ENCODE results near the gene PI4K2A. TPM values are rescaled to one million over a fixed set of nuclear protein-coding genes. Genes with fewer than 3 reads are reported as not detected.

Gene PI4K2A
- total and polyA plus RNA-seq, 2 experiments from 2014 or later, result 16.6 to 28.7 TPM

GRCh38 chr10:97701438-97702069 is 61.1 kb downstream of the PI4K2A start:
- DNase-seq, result peak; percentile 86
- Histone ChIP-seq H3F3A (ENCODE audit: insufficient read depth) (peaks cover 5% of the 10 kb centered on the region; the same call in 1 of the 2 replicates), H4K20me1 (ENCODE audit: insufficient read depth) (no peaks in the 10 kb centered on the region), H3K9me2 (ENCODE audit: insufficient read depth) (no peaks in the 10 kb centered on the region), H3K27me3 (replicated peaks; ENCODE audit: insufficient read depth) (no peaks in the 10 kb centered on the region), H3K27ac (no peak overlapping the region), H2AFZ (no peak overlapping the region), H3K79me2 (ENCODE audit: insufficient read depth) (no peaks in the 10 kb centered on the region), H3K4me2 (ENCODE audit: unreplicated experiment) (no peak overlapping the region), H3K4me1 (ENCODE audit: insufficient read depth) (no peaks in the 10 kb centered on the region), H3K9ac (no peak overlapping the region), H3K36me3 (ENCODE audit: low read depth) (no peaks in the 10 kb centered on the region), H3K9me3 (ENCODE audit: low read depth) (no peaks in the 10 kb centered on the region), H3K4me3 (no peak overlapping the region)
- WGBS, 2 experiments (ENCODE audit: low coverage in 1 of 2, low lambda C conversion rate in 2 of 2, missing lambda C conversion rate in 2 of 2), result 34 to 35% methylated on average over 12 of the region's 12 CpGs
- TF ChIP-seq EZH2phosphoT487 (IDR thresholded peaks at IDR 0.05; ENCODE audit: insufficient read depth, low read depth) (no peak), EZH2 (IDR thresholded peaks at IDR 0.05; ENCODE audit: insufficient read depth, poor library complexity, severe bottlenecking) (no peak)
- in situ Hi-C loops (cut with MboI), result no loop called here

GRCh38 chr10:97703398-97704067 is 63.1 kb downstream of the PI4K2A start:
- Histone ChIP-seq H3K4me3 (no peak overlapping the region), H3K4me2 (ENCODE audit: unreplicated experiment) (no peak overlapping the region), H3K27ac (no peak overlapping the region), H3K4me1 (ENCODE audit: insufficient read depth) (no peaks in the 10 kb centered on the region), H4K20me1 (ENCODE audit: insufficient read depth) (no peaks in the 10 kb centered on the region), H3K9me2 (ENCODE audit: insufficient read depth) (no peaks in the 10 kb centered on the region), H3K27me3 (replicated peaks; ENCODE audit: insufficient read depth) (no peaks in the 10 kb centered on the region), H3F3A (ENCODE audit: insufficient read depth) (peaks cover 5% of the 10 kb centered on the region; the same call in 1 of the 2 replicates), H2AFZ (no peak overlapping the region), H3K9ac (no peak overlapping the region), H3K79me2 (ENCODE audit: insufficient read depth) (no peaks in the 10 kb centered on the region), H3K36me3 (ENCODE audit: low read depth) (no peaks in the 10 kb centered on the region), H3K9me3 (ENCODE audit: low read depth) (no peaks in the 10 kb centered on the region)
- in situ Hi-C loops (cut with MboI), result no loop called here
- no peak for TF ChIP-seq EZH2phosphoT487 (IDR thresholded peaks at IDR 0.05; ENCODE audit: insufficient read depth, low read depth)
- no peak for TF ChIP-seq EZH2 (IDR thresholded peaks at IDR 0.05; ENCODE audit: insufficient read depth, poor library complexity, severe bottlenecking)
- no peak for DNase-seq
- WGBS, 2 experiments (ENCODE audit: low coverage in 1 of 2, low lambda C conversion rate in 2 of 2, missing lambda C conversion rate in 2 of 2), result 80 to 84% methylated on average over 7 of the region's 7 CpGs

DNA sequence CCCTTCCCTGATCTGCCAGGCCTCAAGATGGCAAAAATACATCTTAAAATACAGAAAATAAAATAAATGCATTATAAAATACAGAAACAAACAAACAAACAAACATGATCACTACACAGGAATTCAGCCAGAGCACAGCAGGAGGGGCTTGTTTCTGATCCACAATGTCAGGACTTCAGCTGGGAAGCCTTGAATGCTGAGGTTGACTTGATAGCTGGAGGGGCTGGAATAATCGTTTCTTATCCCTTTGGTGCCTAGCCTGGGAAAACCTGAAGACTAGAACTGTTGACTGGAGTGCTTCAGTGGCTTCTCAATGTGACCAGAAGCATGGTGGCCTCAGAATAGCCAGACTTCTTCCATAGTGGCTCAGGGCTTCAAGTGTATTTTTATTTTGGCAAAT is 63.9 kb downstream of the PI4K2A start:
- Histone ChIP-seq H3K4me3 (no peak overlapping the region), H3K36me3 (ENCODE audit: low read depth) (no peaks in the 10 kb centered on the region), H3K9me2 (ENCODE audit: insufficient read depth) (no peaks in the 10 kb centered on the region), H3K9ac (no peak overlapping the region), H3K27ac (no peak overlapping the region), H3K4me2 (ENCODE audit: unreplicated experiment) (no peak overlapping the region), H3K27me3 (replicated peaks; ENCODE audit: insufficient read depth) (no peaks in the 10 kb centered on the region), H2AFZ (no peak overlapping the region), H4K20me1 (ENCODE audit: insufficient read depth) (no peaks in the 10 kb centered on the region), H3F3A (ENCODE audit: insufficient read depth) (peaks cover 5% of the 10 kb centered on the region; the same call in 1 of the 2 replicates), H3K4me1 (ENCODE audit: insufficient read depth) (no peaks in the 10 kb centered on the region; the same call in 1 of the 2 replicates), H3K79me2 (ENCODE audit: insufficient read depth) (no peaks in the 10 kb centered on the region), H3K9me3 (ENCODE audit: low read depth) (no peaks in the 10 kb centered on the region)
- WGBS, 2 experiments (ENCODE audit: low coverage in 1 of 2, low lambda C conversion rate in 2 of 2, missing lambda C conversion rate in 2 of 2), result 71 to 95% methylated on average over 1 of the region's 1 CpG
- no peak for DNase-seq
- no peak for TF ChIP-seq EZH2 (IDR thresholded peaks at IDR 0.05; ENCODE audit: insufficient read depth, poor library complexity, severe bottlenecking)
- TF ChIP-seq EZH2phosphoT487 (IDR thresholded peaks at IDR 0.05; ENCODE audit: insufficient read depth, low read depth), result no peak
- in situ Hi-C loops (cut with MboI), result no loop called here

DNA sequence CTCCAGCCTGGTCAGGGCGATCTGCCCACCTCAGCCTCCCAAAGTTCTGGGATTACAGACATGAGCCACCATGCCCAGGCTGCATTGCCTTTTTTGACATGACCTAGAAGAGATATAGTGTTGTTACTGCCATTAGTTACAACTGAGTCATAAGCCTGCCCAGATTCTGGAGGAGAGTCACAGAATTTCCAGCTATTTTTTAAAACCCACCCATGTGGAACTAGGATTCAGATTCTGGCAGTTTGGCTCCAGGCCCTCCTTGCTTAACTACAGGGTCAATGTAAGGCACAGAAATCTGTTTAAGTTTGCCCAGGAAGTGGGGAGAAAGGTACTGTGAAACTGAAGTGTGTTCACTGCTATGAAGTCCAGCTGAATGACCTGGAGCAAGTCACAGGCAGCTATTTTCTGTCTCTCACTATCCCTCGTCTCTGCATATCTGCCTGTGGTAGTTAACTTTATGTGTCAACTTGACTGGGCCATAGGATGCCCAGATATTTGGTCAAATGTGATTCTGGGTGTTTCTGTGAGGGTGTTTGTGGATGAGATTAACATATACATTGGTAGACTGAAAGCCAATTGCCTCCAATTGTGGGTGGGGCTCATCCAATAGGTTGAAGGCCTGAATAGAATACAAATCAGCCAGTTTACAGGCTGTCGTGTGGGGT is 64.7 kb downstream of the PI4K2A start:
- H3K4me3 ChIP-seq, result no peak overlapping the region
- H2AFZ ChIP-seq, result no peak overlapping the region
- peaks cover 4% of the 10 kb centered on the region; the same call in 1 of the 2 replicates for H3K4me1 ChIP-seq (ENCODE audit: insufficient read depth)
- H4K20me1 ChIP-seq (ENCODE audit: insufficient read depth), result no peaks in the 10 kb centered on the region
- H3K36me3 ChIP-seq (ENCODE audit: low read depth), result no peaks in the 10 kb centered on the region
- TF ChIP-seq EZH2phosphoT487 (IDR thresholded peaks at IDR 0.05; ENCODE audit: insufficient read depth, low read depth), result no peak
- no peaks in the 10 kb centered on the region for H3K9me2 ChIP-seq (ENCODE audit: insufficient read depth)
- peak; percentile 14 for DNase-seq
- no peak overlapping the region for H3K9ac ChIP-seq
- 82 to 90% methylated on average over 3 of the region's 3 CpGs for WGBS, 2 experiments (ENCODE audit: low coverage in 1 of 2, low lambda C conversion rate in 2 of 2, missing lambda C conversion rate in 2 of 2)
- no peaks in the 10 kb centered on the region for H3K27me3 ChIP-seq (replicated peaks; ENCODE audit: insufficient read depth)
- no peaks in the 10 kb centered on the region for H3K9me3 ChIP-seq (ENCODE audit: low read depth)
- in situ Hi-C loops (cut with MboI), result no loop called here
- H3F3A ChIP-seq (ENCODE audit: insufficient read depth), result peaks cover 9% of the 10 kb centered on the region; the same call in 1 of the 2 replicates
- H3K27ac ChIP-seq, result no peak overlapping the region
- H3K4me2 ChIP-seq (ENCODE audit: unreplicated experiment), result no peak overlapping the region
- no peaks in the 10 kb centered on the region for H3K79me2 ChIP-seq (ENCODE audit: insufficient read depth)
